Hepatocyte (in vitro differentiated cells): ENCODE measurements around the gene ITM2B.

Source experiments
- EZH2phosphoT487 ChIP-seq: fragments of 200-600 bp; sonication (generic); IDR thresholded peaks from one replicate; pipeline ENCODE4 v1.6.1; 2018; ENCODE audit warnings: antibody characterized with exemption, mild to moderate bottlenecking, low read depth, moderate library complexity; ENCODE audit not compliant: unreplicated experiment, severe bottlenecking
- TF ChIP-seq, protein P1 (sequence below): fragments of 200-600 bp; sonication (generic); IDR thresholded peaks from 2 replicates; pipeline ENCODE4 v1.5.1; 2016; ENCODE audit warnings: antibody characterized with exemption, mild to moderate bottlenecking; ENCODE audit not compliant: poor library complexity

- TF ChIP-seq, protein P1, sequence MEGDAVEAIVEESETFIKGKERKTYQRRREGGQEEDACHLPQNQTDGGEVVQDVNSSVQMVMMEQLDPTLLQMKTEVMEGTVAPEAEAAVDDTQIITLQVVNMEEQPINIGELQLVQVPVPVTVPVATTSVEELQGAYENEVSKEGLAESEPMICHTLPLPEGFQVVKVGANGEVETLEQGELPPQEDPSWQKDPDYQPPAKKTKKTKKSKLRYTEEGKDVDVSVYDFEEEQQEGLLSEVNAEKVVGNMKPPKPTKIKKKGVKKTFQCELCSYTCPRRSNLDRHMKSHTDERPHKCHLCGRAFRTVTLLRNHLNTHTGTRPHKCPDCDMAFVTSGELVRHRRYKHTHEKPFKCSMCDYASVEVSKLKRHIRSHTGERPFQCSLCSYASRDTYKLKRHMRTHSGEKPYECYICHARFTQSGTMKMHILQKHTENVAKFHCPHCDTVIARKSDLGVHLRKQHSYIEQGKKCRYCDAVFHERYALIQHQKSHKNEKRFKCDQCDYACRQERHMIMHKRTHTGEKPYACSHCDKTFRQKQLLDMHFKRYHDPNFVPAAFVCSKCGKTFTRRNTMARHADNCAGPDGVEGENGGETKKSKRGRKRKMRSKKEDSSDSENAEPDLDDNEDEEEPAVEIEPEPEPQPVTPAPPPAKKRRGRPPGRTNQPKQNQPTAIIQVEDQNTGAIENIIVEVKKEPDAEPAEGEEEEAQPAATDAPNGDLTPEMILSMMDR, result no peak
- no peak for TF ChIP-seq EZH2phosphoT487
Measured at GRCh38 chr13:48201044-48201443, 32.0 kb upstream of the ITM2B start.
